Measurements from ENCODE around the gene TLE7.

The TLE7 gene

GRCh38 chr16:71424626-71425025 lies 17.2 kb downstream of the TLE7 start:
- Histone ChIP-seq H3K79me2 (ENCODE audit: insufficient read depth, low read length) (no peaks in the 10 kb centered on the region), H3K4me2 (ENCODE audit: insufficient read depth, low read length) (no peak overlapping the region), H3K36me3 (ENCODE audit: insufficient read depth, low read length) (no peaks in the 10 kb centered on the region), H3K9ac (ENCODE audit: low read depth, low read length) (no peak overlapping the region), H3K27me3 (ENCODE audit: insufficient read depth, low read length, poor library complexity) (no peaks in the 10 kb centered on the region), H4K20me1 (ENCODE audit: insufficient read depth, low read length) (no peaks in the 10 kb centered on the region), H3K4me3 (ENCODE audit: low read depth in 1 of 2, low read length in 2 of 2) (no peak overlapping the region), H3K4me1 (ENCODE audit: insufficient read depth, low read length) (no peaks in the 10 kb centered on the region), H2AFZ (ENCODE audit: low read depth, low read length) (no peak overlapping the region), H3K9me3 (ENCODE audit: insufficient read depth, low read length, severe bottlenecking) (no peaks in the 10 kb centered on the region), H3K27ac (ENCODE audit: low read length) (no peak overlapping the region)
- TF ChIP-seq EZH2 (IDR thresholded peaks at IDR 0.05; ENCODE audit: borderline replicate concordance, low read depth, low read length, severe bottlenecking) = no peak
- TF ChIP-seq CTCF (IDR thresholded peaks at IDR 0.05; ENCODE audit: borderline replicate concordance, extremely low read depth, low read length, poor library complexity, severe bottlenecking) = no peak
- DNase-seq (no peak), ATAC-seq (ENCODE audit: insufficient read depth, low read depth) (no peak)

- Histone ChIP-seq H3K36me3 (ENCODE audit: insufficient read depth, low read length) (no peaks in the 10 kb centered on the region), H3K9me3 (ENCODE audit: insufficient read depth, low read length, severe bottlenecking) (no peaks in the 10 kb centered on the region), H2AFZ (ENCODE audit: low read depth, low read length) (no peak overlapping the region), H3K9ac (ENCODE audit: low read depth, low read length) (no peak overlapping the region), H3K27me3 (ENCODE audit: insufficient read depth, low read length, poor library complexity) (no peaks in the 10 kb centered on the region), H3K79me2 (ENCODE audit: insufficient read depth, low read length) (no peaks in the 10 kb centered on the region), H4K20me1 (ENCODE audit: insufficient read depth, low read length) (no peaks in the 10 kb centered on the region), H3K27ac (ENCODE audit: low read length) (no peak overlapping the region), H3K4me2 (ENCODE audit: insufficient read depth, low read length) (no peak overlapping the region), H3K4me3 (ENCODE audit: low read depth in 1 of 2, low read length in 2 of 2) (no peak overlapping the region), H3K4me1 (ENCODE audit: insufficient read depth, low read length) (no peaks in the 10 kb centered on the region)
- no peak for DNase-seq
- ATAC-seq (ENCODE audit: insufficient read depth, low read depth) = no peak
- no peak for TF ChIP-seq EZH2 (IDR thresholded peaks at IDR 0.05; ENCODE audit: borderline replicate concordance, low read depth, low read length, severe bottlenecking)
- TF ChIP-seq CTCF (IDR thresholded peaks at IDR 0.05; ENCODE audit: borderline replicate concordance, extremely low read depth, low read length, poor library complexity, severe bottlenecking) = no peak
These were observed 18.0 kb downstream of the TLE7 start for GRCh38 chr16:71423865-71424264.

DNA sequence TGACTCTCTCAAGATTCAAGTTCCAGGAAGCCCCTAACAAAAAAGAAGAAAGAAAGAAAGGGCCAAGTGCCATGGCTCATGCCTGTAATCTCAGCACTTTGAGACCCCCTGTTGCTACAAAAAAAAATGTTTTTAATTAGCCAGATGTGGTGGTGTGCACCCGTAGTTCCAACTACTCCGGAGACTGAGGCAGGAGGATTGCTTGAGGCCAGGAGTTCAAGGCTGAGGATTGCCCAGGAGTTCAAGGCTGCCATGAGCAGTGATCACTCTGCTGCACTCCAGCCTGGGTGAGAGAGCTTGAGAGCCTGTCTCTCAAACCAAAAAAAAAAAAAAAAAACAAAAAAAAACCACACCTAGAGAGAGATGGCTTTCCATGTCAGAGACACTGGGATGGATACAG lies 18.8 kb downstream of the TLE7 start:
- H3K79me2 ChIP-seq (ENCODE audit: insufficient read depth, low read length) = no peaks in the 10 kb centered on the region
- H2AFZ ChIP-seq (ENCODE audit: low read depth, low read length) = no peak overlapping the region
- no peaks in the 10 kb centered on the region for H3K27me3 ChIP-seq (ENCODE audit: insufficient read depth, low read length, poor library complexity)
- no peaks in the 10 kb centered on the region for H3K36me3 ChIP-seq (ENCODE audit: insufficient read depth, low read length)
- no peaks in the 10 kb centered on the region for H3K9me3 ChIP-seq (ENCODE audit: insufficient read depth, low read length, severe bottlenecking)
- DNase-seq (no peak), ATAC-seq (ENCODE audit: insufficient read depth, low read depth) (no peak)
- no peaks in the 10 kb centered on the region for H3K4me1 ChIP-seq (ENCODE audit: insufficient read depth, low read length)
- no peak overlapping the region for H3K9ac ChIP-seq (ENCODE audit: low read depth, low read length)
- no peak overlapping the region for H3K4me2 ChIP-seq (ENCODE audit: insufficient read depth, low read length)
- H3K4me3 ChIP-seq (ENCODE audit: low read depth in 1 of 2, low read length in 2 of 2) = no peak overlapping the region
- TF ChIP-seq EZH2 (IDR thresholded peaks at IDR 0.05; ENCODE audit: borderline replicate concordance, low read depth, low read length, severe bottlenecking) (no peak), CTCF (IDR thresholded peaks at IDR 0.05; ENCODE audit: borderline replicate concordance, extremely low read depth, low read length, poor library complexity, severe bottlenecking) (no peak)
- H4K20me1 ChIP-seq (ENCODE audit: insufficient read depth, low read length) = no peaks in the 10 kb centered on the region
- H3K27ac ChIP-seq (ENCODE audit: low read length) = no peak overlapping the region

DNA sequence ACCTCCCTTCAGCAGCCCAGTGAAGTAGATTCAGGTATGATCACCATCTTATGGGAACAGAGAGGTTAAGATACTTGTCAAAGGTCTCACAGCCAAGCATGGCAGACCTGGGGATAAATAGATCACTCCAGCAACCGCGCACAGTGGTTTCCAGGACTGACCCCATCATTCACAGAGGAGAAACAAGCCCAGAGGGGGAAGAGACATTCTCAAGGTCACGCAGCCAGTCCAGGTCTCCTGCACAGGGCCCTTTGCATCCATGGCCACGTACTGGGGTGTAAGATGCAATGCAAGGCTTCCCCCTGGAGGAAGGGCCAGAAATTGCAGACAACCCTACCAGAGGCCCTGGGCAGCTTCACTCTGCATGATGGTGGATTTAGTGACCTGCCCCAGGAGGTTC lies 19.9 kb downstream of the TLE7 start:
- Histone ChIP-seq H3K36me3 (ENCODE audit: insufficient read depth, low read length) (no peaks in the 10 kb centered on the region), H3K4me3 (ENCODE audit: low read depth in 1 of 2, low read length in 2 of 2) (no peak overlapping the region), H3K27ac (ENCODE audit: low read length) (no peak overlapping the region), H3K79me2 (ENCODE audit: insufficient read depth, low read length) (no peaks in the 10 kb centered on the region), H3K4me2 (ENCODE audit: insufficient read depth, low read length) (no peak overlapping the region), H3K9me3 (ENCODE audit: insufficient read depth, low read length, severe bottlenecking) (no peaks in the 10 kb centered on the region), H3K9ac (ENCODE audit: low read depth, low read length) (no peak overlapping the region), H3K27me3 (ENCODE audit: insufficient read depth, low read length, poor library complexity) (no peaks in the 10 kb centered on the region), H2AFZ (ENCODE audit: low read depth, low read length) (no peak overlapping the region), H3K4me1 (ENCODE audit: insufficient read depth, low read length) (no peaks in the 10 kb centered on the region), H4K20me1 (ENCODE audit: insufficient read depth, low read length) (no peaks in the 10 kb centered on the region)
- peak; percentile 75 for ATAC-seq (ENCODE audit: insufficient read depth, low read depth)
- DNase-seq = peak; percentile 55
- TF ChIP-seq EZH2 (IDR thresholded peaks at IDR 0.05; ENCODE audit: borderline replicate concordance, low read depth, low read length, severe bottlenecking) = no peak
- TF ChIP-seq CTCF (IDR thresholded peaks at IDR 0.05; ENCODE audit: borderline replicate concordance, extremely low read depth, low read length, poor library complexity, severe bottlenecking) = peak; percentile 71
